Fibroblast of lung (primary cell): ENCODE measurements around the gene EOGT.

ENCODE experiments used
- EZH2 ChIP-seq: IDR thresholded peaks from 2 replicates; pipeline ENCODE4 v1.5.1; 2012; ENCODE audit warnings: low read length, control low read depth, mild to moderate bottlenecking; ENCODE audit errors: missing control alignments
- TF ChIP-seq, protein P1 (sequence below), 2 donors: IDR thresholded peaks in 1 of 2; conservative IDR thresholded peaks in 1 of 2; 1 replicate in 1 of 2; 2 replicates in 1 of 2; pipeline ENCODE4 v1.5.1; 2011 to 2012; ENCODE audit warnings: low read length in 2 of 2, control low read depth in 1 of 2, inconsistent platforms in 1 of 2, low read depth in 1 of 2, mild to moderate bottlenecking in 1 of 2

DNA sequence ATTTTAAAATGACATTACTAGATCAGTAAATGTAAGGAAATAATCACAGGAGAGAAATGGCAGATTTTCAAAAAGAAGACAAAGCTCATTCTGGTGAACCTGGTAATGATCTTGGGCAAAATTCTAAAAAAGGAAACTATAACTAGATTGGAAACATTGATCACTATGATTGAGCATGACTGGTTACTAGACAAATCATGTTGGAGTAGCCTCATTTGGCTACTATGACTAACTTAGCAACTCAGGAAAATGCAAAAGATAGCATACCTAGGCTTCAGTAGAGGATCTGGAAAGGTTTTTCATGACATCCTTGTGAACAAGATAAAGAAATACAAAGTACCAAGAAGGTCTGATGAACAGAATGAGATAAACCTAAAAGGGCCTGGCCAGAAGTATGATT lies 46.2 kb upstream of the EOGT start:
- TF ChIP-seq, protein P1, sequence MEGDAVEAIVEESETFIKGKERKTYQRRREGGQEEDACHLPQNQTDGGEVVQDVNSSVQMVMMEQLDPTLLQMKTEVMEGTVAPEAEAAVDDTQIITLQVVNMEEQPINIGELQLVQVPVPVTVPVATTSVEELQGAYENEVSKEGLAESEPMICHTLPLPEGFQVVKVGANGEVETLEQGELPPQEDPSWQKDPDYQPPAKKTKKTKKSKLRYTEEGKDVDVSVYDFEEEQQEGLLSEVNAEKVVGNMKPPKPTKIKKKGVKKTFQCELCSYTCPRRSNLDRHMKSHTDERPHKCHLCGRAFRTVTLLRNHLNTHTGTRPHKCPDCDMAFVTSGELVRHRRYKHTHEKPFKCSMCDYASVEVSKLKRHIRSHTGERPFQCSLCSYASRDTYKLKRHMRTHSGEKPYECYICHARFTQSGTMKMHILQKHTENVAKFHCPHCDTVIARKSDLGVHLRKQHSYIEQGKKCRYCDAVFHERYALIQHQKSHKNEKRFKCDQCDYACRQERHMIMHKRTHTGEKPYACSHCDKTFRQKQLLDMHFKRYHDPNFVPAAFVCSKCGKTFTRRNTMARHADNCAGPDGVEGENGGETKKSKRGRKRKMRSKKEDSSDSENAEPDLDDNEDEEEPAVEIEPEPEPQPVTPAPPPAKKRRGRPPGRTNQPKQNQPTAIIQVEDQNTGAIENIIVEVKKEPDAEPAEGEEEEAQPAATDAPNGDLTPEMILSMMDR (conservative IDR thresholded peaks at IDR 0.05 in 1 of 2, IDR thresholded peaks at IDR 0.05 in 1 of 2; ENCODE audit: low read depth in 1 of 2, low read length in 2 of 2), result no peak
- TF ChIP-seq EZH2, result no peak
